ENCODE results near the gene ZMYND8.

- TF ChIP-seq CTCF (IDR thresholded peaks at IDR 0.05 in 2 of 3, conservative IDR thresholded peaks at IDR 0.05 in 1 of 3; ENCODE audit: borderline replicate concordance in 1 of 3, insufficient read depth in 1 of 3, low read depth in 2 of 3, low read length in 2 of 3) (no peak), POLR2A (IDR thresholded peaks at IDR 0.05; ENCODE audit: borderline replicate concordance, extremely low read depth, insufficient read depth, insufficient read length) (no peak), JUND (IDR thresholded peaks at IDR 0.05) (no peak), EZH2 (IDR thresholded peaks at IDR 0.05) (no peak), RAD21 (IDR thresholded peaks at IDR 0.05; ENCODE audit: low read depth) (no peak), CBX3 (IDR thresholded peaks at IDR 0.05; ENCODE audit: low read depth) (no peak), EZH2phosphoT487 (IDR thresholded peaks at IDR 0.05; ENCODE audit: borderline replicate concordance) (no peak), SRF (IDR thresholded peaks at IDR 0.05; ENCODE audit: low read depth) (no peak)
These were observed 11.3 kb downstream of the ZMYND8 start for GRCh38 chr20:47345214-47345613.

Measured in HCT116 (cell line).